ENCODE results near the gene PRR5.

- TF ChIP-seq EZH2 (IDR thresholded peaks at IDR 0.05; ENCODE audit: borderline replicate concordance, insufficient read depth, low read depth, low read length, poor library complexity, severe bottlenecking), result no peak
- TF ChIP-seq CTCF (IDR thresholded peaks at IDR 0.05), result no peak
Observed at GRCh38 chr22:44693756-44694155, 8.2 kb upstream of the PRR5 start.

Measured in B cell (primary cell).